GM10248 (cell line): Measurements from ENCODE around the gene SLC5A3.
A peak's percentile ranks its signal among the peaks of the same experiment; 100 is the strongest.

ENCODE experiments used
- CTCF ChIA-PET: fragments of 300-600 bp; sonication (Branson Sonifier 250); formaldehyde crosslinking; extraction: SDS; loops from one replicate; lab custom pipeline; 2021; ENCODE audit warnings: antibody characterized with exemption; lab: Yijun Ruan, JAX
- POLR2A ChIA-PET: fragments of 350-650 bp; sonication (Branson Sonifier 250); formaldehyde crosslinking; extraction: SDS; loops from one replicate; lab custom pipeline; 2020; ENCODE audit warnings: antibody characterized with exemption; lab: Yijun Ruan, JAX
- DNase-seq: peaks from one replicate; pipeline ENCODE4 v3.0.0; 2012; ENCODE audit errors: extremely low spot score
- TF ChIP-seq, protein P1 (sequence below): IDR thresholded peaks from 2 replicates; pipeline ENCODE4 v1.5.1; 2012; ENCODE audit warnings: mild to moderate bottlenecking, low read depth; ENCODE audit errors: extremely low read depth, missing control alignments, control extremely low read depth

The SLC5A3 gene

DNA sequence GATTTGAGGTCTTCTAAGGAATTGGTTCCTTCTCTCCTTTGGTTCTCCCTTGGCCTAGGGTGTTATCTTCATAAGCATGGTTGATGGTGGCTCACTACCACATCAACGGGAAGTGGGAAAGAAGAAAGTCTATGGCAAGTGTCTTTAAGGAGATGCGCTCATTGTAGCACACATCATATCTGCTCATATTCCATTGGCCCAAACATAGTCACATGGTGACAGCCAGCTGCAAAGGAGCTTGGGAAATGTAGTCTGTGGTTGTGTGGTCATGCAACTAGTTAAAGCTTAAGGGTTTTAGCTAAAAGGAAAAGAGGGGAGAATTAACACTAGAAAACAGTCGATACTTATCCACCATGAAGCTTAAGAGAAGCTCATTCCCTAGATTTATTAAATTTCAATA lies 11.4 kb upstream of the SLC5A3 start:
- TF ChIP-seq, protein P1, sequence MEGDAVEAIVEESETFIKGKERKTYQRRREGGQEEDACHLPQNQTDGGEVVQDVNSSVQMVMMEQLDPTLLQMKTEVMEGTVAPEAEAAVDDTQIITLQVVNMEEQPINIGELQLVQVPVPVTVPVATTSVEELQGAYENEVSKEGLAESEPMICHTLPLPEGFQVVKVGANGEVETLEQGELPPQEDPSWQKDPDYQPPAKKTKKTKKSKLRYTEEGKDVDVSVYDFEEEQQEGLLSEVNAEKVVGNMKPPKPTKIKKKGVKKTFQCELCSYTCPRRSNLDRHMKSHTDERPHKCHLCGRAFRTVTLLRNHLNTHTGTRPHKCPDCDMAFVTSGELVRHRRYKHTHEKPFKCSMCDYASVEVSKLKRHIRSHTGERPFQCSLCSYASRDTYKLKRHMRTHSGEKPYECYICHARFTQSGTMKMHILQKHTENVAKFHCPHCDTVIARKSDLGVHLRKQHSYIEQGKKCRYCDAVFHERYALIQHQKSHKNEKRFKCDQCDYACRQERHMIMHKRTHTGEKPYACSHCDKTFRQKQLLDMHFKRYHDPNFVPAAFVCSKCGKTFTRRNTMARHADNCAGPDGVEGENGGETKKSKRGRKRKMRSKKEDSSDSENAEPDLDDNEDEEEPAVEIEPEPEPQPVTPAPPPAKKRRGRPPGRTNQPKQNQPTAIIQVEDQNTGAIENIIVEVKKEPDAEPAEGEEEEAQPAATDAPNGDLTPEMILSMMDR: no peak
- POLR2A ChIA-PET: interaction anchor here (1.4 kb wide), 1 partner anchor 11 kb away, joined by 5 read pairs; the partner anchor contains the start of genes MRPS6 and SLC5A3
- DNase-seq: no peak
- CTCF ChIA-PET: interaction anchor here (1.4 kb wide), 1 partner anchor 38 kb away, joined by 3 read pairs; no protein-coding TSS in a partner anchor

DNA sequence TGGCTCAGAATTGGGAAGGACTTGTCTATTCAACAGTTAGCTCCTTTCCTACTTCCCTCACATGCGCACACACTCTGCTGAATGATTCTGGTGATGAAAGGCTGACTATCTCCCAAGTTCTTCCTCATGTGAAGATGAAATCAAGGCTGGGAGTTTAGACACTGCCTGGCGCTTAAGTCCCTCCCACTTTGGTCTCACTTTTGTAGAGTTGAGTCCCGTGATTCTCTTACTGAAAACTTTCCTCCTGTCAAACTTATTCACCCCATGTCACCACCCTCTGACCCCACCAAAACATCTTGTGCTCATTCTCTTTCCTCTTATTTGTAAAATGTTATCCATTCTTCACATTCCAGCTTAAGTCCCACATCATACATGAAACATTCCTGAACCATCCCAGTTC lies 8.4 kb upstream of the SLC5A3 start:
- ChIA-PET CTCF (interaction anchor here (0.9 kb wide), 1 partner anchor 11 kb away, joined by 3 read pairs; no protein-coding TSS in a partner anchor), POLR2A (no interaction called here)
- TF ChIP-seq, protein P1: no peak
- DNase-seq: no peak

DNA sequence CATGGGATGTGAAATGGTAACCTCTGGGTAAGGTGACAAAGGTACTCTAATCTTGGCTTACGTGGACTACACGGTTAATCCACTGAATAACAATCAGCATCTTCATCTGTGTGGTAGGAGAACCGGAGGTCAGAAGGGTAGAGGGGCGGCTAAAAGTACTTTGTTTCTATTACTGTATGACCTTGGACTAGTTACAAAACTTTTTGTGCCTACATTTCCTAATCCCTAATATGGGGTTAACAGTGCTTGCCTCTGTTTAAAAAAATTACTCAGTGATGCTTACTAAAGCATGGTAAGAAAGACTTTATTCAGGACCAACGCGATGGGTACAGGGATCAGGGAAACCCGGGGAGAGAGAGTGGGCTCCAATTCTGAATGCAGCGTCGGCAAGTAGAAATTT lies 1.7 kb upstream of the SLC5A3 start:
- ChIA-PET CTCF (no interaction called here), POLR2A (no interaction called here)
- TF ChIP-seq, protein P1: no peak
- DNase-seq: no peak

DNA sequence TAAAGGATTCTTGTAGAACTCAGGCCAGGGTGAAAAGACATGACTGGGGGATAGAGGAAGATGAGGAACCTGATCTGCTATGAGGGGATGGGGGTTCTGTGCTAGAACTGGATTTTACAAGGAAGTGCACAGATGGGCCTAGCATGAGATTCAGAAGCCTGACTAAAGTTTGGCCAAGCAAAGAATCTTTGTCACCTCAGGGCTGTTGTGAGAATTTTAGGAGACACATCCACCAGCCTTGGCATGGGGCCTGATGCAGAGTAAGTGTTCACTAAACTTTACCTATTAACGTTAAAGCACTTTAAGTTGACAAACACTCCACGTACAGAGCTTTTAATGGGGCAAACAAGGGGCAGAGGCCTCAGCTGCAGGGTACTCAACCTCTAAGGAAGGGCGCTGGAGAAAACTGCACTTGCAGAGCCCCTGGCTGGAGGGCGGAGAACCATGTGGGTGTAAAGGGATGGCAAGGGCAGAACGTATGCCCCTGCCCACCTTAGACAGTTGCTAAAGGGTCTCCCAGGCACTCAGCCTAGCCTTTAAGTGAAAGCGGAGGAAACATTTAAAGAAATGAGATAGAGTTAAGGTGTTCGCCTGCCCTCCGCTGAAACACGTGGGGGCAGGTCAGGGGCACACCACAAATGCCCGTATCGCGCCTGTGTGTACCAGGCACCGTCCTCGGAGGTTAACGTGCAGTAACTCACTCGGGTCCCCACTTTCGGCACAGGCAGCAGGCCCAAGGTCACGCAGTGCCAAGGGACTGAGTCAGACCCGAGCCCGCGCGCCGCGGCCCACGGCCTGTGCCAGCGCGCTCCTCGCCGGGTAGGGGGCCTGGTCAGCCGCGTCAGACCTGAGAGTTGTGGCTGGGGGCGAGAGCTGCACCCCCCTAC lies 990 bp upstream of the SLC5A3 start:
- DNase-seq: no peak
- TF ChIP-seq, protein P1: no peak
- CTCF ChIA-PET: interaction anchor here (2.5 to 2.7 kb wide), 2 partner anchors 9 to 149 kb away, joined by 10 to 20 read pairs; no protein-coding TSS in a partner anchor
- POLR2A ChIA-PET: interaction anchor here (1.0 to 2.0 kb wide), 4 partner anchors 10 to 129 kb away, joined by 4 to 8 read pairs (median 6); no protein-coding TSS in a partner anchor

DNA sequence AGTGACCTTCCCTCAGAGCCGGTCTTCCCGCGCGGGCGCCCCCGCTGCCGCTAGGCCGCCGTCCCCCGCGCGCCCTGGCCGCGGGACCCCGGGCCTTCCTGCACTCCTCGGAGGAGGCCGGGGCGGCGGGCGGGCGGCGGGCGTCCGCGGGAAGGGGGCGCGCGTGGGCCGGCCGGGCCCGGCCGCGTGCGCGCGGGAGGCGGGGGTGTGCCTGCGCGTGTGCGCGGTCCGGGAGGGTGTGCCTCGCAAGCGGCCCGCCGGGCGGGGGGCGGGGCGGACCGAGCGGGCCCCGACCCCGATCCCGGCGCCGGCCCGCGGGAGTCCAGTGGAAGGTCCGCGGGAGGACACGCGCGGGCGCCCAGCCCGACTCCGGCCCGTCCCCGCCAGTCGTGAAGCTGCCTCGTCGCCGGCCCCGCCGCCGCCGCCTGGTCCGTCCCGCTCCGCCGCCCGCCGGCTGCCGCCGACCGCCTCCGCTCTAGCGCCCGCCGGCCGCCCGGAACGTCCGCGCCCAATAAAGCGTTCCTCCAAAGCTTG lies 438 bp downstream of the SLC5A3 start:
- POLR2A ChIA-PET: interaction anchor here (0.5 to 2.1 kb wide), 17 partner anchors 10 to 712 kb away, joined by 3 to 14 read pairs (median 5); no protein-coding TSS in a partner anchor
- CTCF ChIA-PET: interaction anchor here (0.6 to 2.7 kb wide), 9 partner anchors 10 to 150 kb away, joined by 3 to 20 read pairs (median 6); no protein-coding TSS in a partner anchor
- peak; percentile 51 for DNase-seq

More for the DNA sequence above, 438 bp downstream of the SLC5A3 start:
- TF ChIP-seq, protein P1: no peak
